Activated CD8-positive, alpha-beta memory T cell treated with anti-CD3 and anti-CD28 coated beads for 4 hours (primary cell): ENCODE measurements around the gene CCDC121.

ENCODE experiments used
- DNase-seq, 2 donors: peaks; one replicate each; pipeline ENCODE4 v3.0.0-alpha.2; 2020; ENCODE audit warnings: low read depth in 2 of 2

Gene CCDC121

DNA sequence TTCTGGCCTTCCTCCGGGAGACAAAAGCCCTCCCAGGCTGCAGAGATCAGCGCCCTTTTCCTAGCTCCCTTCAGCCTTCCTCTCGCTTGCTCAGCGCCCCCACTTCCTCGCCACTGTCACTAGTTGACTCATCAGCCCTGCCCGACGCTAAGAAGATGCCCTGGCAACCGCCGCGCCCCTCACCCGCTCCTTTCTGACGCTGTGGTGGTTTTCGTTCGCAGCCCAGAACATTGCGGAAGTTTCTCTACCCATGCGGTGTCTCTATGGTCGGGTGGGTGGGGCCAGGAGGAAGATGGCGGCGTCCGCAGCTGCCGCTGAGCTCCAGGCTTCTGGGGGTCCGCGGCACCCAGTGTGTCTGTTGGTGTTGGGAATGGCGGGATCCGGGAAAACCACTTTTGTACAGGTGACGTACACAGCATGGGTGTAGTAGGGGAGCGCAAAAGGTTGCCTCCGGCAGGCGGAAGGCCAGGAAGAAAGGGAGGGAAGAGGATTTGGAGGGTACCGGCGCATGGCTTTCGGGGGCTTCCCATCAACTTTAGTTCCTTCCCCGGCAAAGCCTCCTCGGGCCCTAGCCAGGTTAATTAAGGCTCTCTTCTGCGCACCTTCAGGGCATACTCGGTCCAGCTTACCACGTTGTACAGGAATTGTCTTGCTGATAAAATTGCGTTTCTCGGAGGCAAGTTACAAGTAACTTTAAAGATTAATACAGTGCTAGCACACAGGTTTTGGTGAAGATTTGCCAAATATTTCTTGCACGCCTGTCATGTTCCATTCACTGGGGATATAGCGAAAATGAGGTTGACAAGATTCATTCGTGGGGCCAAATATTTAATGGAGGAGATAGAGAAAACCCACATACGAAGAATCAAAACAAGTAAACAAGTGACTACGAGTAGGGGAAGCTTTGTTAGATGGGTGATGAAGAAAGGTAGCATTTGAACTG is at the start of gene CCDC121, which contains the start of gene GPN1:
CCDC121 (minus strand) TSS at position 246 of the 943 bp plus-strand sequence. CDS start 1,213 bp downstream, outside the sequence.
GPN1 (plus strand) TSS at position 284 of the 943 bp plus-strand sequence; CDS start at position 293, 9 bp downstream.
- DNase-seq = peak; percentile 89 to 93

DNA sequence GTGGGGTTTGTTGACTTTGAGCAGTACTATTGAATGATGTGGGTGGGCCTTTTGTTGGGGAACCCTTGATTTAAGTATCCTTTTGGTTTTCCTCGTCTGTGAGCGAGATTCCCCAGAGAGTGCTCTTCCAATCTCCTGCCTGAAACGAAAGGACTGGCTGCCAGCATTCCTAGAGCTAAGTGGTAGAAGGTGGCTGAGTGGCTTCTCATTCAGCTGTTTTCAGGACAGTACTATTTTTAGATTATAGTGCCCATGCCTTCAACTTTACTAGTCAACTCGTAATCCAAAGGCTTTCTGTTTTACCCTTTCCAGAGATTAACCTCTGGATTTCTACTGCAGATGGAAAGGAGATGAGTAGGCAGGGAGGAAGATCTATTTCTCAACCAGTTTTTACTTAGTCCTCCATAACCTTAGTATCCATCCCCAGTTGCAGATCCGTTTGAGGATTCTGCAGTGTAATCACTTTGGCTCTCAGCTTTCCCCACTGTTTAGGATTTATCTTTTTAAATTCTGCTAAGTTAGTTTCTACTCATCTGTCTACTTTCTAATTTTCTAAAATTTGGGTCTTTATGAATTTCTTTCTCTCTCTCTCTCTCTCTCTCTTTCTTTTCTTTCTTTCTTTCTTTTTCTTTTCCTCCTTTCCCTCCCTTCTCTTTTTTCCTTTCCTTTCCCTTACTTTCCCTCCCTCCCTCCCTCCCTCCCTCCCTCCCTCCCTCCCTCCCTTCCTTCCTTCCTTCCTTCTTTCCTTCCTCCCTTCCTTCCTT is 44.1 kb upstream of the CCDC121 start:
- no peak for DNase-seq

DNA sequence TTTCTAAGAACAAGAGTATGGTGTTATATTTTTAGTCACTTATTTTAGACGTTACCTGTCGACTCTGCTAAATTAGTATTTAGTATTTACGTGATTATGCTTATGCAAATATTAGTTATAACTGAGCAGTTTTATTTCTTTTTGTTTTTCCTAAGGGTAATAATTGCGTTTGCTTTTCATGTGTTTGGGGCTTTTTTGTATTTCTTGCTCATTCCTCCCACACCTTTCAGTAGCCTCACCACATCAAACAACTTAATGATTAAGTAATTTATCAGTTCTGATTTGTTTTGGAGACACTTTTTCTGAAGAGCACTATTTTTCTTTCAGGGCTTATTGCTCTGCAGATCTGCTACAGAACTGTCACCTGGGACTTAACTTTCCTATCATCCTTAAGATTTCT is 42.4 kb upstream of the CCDC121 start:
- no peak for DNase-seq

- no peak for DNase-seq
Measured at GRCh38 chr2:27667446-27667845, 38.6 kb upstream of the CCDC121 start.

- DNase-seq = no peak
Measured at GRCh38 chr2:27664622-27665363, 36.0 kb upstream of the CCDC121 start.

- DNase-seq = no peak
Measured at GRCh38 chr2:27664154-27664574, 35.4 kb upstream of the CCDC121 start.

DNA sequence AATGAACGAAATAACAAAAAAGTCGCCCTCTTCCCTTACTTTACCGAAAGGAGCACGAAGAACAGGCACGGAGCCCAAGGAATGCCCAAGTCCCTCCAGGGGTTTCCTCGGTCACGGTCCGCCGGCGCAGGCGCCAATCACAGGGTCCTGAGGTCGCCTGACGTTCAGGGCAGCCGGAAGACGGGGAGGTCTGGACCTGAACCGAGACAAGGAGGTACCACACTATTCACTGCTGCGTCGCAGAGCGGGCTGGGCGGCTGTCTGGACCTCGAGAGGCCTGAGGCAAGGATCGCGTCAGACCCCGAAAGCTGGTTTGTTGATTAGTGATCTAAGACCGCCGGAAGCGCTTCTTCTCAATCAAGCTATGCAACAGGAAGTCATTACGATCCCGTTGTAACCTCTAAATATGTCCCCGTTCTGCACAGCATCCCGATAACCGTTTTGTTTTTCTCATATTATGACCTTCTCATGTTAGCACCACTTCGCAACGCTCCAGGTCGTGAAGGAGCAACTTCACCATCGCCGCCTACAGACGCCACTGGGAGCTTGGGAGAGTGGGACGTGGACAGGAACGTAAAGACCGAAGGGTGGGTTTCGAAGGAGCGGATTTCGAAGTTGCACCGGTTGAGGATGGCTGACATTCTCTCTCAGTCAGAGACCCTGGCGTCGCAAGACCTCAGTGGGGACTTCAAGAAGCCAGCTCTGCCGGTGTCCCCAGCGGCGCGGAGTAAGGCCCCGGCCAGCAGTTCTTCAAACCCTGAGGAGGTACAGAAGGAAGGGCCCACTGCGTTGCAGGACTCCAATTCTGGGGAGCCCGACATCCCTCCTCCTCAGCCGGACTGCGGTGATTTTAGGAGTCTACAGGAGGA is 34.7 kb upstream of the CCDC121 start, which contains the start of the genes SLC4A1AP and SUPT7L:
SLC4A1AP (plus strand) TSS at position 605 of the 869 bp plus-strand sequence; CDS start at position 631, 26 bp downstream.
SUPT7L (minus strand) TSS at position 330 of the 869 bp plus-strand sequence. CDS start 1,422 bp downstream, outside the sequence.
- peak; percentile 40 to 48 for DNase-seq

- no peak for DNase-seq
Measured at GRCh38 chr2:27661371-27661770, 32.6 kb upstream of the CCDC121 start.

DNA sequence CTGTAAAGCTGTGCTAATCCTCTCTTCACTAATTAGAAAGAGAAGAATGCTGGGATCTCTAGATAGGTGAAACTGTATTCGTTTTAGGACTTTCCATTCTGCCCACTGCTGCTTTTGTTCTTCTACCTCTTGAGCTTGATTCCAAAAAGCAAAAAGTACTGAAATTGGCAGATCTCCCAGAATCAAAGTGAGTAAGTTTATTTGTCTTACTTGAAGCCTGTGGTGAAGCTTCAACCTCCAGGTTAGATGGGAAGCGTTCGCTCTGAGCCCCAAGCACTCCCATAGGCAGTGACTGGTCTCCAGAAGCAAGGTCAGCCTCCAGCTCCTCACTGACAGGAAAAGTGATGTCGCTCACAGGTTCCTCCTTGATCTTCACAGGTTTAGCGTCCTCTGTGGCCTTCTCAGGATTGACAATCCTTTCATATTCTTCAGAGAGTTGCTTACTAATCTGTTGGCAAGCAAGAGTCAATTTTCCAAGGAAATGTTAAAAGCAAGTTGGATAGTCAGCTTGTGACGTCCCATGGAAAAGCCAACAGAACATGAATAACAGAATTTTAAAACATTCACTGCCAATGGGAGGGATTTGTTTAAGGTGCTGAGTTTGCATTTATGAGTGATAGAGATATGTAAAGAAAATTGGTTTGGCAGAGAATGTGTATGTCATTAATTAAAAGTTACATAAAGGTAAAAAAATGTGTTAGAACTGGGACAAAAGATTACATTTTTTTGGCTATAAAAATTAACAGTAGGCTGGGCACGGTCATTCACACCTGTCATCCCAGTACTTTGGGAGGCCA is 26.5 kb upstream of the CCDC121 start:
- no peak for DNase-seq

DNA sequence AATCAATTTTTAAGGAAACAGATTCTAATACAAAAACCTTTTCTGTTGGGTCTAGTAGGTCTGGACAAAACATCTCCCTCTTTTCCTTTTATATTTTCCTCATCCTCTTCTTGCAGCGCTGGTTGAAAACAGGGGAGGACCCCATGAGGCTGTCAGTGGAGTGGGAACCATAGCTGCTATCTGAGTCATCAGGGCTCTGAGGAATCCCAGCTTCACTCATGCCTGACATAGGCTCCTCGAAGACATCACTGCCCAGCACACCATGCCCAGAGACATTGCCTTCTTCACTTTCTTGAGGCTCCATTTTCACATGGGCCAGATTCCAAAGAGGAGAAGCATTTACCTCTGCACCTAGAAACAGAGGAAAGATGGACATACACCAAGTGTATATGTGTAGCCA is 24.6 kb upstream of the CCDC121 start:
- no peak for DNase-seq

GRCh38 chr2:27652790-27653189 is 24.0 kb upstream of the CCDC121 start:
- DNase-seq = no peak

DNA sequence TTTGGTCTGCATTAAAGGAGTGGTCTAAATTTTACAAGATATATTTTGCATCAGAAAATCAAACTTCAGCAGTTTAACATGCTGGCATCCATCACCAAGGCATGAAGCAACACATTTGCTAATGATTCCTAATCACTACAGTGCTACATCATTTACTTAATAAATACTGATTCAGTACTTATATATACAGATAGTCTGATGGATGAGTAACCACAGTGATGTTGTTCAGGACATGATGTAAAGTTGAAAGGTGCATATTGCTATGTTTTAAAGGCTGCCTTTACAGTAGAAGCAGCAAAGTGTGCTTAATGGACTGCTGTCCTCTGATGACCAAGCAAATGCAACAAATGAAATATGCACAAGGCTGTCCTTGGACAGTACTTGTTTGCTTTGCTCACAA is 23.5 kb upstream of the CCDC121 start:
- DNase-seq = no peak

GRCh38 chr2:27651056-27651455 is 22.2 kb upstream of the CCDC121 start:
- no peak for DNase-seq

DNA sequence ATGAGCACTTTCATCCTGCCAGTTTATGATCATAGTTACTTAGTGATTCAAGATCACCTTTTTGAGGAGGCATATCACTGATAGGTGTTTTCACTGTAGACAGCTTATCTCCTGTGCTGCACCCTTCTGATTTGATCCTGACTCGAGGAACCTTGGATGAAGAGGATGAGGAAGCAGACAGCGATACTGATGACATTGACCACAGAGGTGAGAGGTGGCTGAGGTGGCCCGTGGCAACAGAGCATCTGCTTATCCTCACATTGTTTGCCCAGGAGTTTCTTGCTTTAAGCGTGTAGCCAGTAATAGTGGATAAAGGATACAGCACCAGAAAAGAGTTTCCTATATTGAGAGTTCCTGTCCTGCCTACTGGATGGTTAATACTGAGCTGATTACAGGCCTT is 18.9 kb upstream of the CCDC121 start:
- DNase-seq = no peak

- no peak for DNase-seq
Measured at GRCh38 chr2:27647289-27647688, 18.5 kb upstream of the CCDC121 start.

- no peak for DNase-seq
Measured at GRCh38 chr2:27645197-27645596, 16.4 kb upstream of the CCDC121 start.

- DNase-seq = no peak
Measured at GRCh38 chr2:27640722-27641245, 12.0 kb upstream of the CCDC121 start.

GRCh38 chr2:27638709-27639108 is 9.9 kb upstream of the CCDC121 start:
- DNase-seq = no peak

DNA sequence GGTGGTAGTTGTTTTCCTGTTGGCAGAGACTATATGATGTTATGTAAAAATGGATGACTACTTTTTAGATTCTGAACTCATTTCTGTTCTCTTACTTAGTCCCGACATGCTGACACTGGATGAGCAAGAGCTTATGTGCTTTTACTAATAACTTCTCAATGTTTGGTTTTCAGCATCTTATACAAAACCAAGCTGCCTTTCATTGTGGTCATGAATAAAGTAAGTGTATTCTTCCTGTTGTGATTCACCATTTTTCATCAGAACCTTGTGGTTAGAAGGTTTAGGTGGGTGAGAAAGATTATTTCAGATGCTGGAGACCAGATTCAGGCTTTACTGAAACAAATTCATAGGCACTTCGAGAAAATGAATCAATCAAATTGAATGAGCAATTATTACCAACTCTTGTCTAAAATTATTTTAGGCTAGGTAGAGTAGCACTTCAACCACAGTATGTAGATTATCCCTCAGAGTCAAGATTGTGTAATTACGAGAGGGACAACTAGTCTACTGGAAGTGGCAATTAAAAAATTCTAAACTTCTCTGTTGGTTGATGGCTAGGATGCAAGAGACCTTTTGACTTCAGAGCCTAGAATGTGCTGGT is 9.3 kb upstream of the CCDC121 start:
- no peak for DNase-seq
